ENCODE measurements around the gene SLC5A8.
"Not testable (repeated sequence)": the region's sequence is repeated elsewhere in the genome, so short reads cannot be mapped to it uniquely, and the experiment has no call there.

SLC5A8 gene

DNA sequence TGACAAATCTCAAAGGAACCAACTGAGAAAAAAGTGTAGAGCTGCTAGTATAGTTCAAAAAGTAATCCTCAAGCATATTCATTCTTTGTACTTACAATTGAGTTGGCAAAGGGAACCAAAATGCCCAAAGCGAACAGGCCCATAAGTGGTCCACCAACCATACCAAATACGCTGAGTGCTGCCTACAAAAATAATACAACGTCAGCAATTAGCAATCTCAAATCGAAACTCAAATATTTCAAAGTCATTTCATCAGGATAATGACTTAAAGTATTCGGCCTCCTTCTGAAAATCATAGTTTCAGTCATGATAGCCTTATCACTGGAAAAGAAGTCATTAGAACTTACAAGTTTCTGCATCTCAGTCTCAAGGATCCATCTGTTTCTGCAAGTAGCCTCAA lies 42.0 kb downstream of the SLC5A8 start:
- DNase-seq (ENCODE audit: low read depth), result no peak

DNA sequence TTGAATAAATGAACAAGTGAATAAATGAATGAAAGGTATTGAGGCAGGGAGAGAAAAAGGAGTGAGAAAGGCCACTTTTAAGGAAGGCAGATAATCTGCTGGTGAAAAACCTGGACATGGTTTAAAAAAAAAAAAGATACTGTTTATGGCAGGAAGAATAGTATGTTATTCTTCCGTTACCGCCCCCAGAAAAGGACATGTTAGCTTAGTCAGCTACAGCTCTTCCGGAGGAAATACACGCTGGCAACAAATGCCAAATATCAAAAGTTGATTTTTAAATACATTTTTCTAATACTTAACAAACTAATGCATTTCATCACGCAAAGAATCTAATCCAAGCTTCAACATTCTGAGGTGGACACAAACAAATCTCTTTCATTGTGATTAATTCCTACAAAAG lies 43.2 kb downstream of the SLC5A8 start:
- DNase-seq (ENCODE audit: low read depth), result no peak

DNA sequence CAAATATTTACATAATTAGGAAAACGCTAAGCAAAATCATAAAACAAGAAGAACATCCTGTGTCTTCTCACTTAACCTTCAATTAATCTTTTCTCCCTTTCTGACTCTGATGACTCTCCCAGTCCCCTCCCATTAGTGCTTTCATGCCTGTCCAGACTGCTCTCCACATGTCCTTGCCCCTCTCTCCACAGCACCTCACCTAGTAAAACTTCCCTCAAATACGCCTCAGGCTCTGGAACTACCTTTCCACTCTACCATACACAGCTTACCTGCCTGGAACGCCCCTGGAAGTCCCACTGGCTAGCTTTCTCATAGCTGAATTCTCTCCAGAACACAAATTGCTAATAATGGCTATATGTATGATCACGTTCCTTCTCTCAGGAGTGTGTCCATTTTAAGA lies 44.7 kb downstream of the SLC5A8 start:
- no peak for DNase-seq (ENCODE audit: low read depth)

DNA sequence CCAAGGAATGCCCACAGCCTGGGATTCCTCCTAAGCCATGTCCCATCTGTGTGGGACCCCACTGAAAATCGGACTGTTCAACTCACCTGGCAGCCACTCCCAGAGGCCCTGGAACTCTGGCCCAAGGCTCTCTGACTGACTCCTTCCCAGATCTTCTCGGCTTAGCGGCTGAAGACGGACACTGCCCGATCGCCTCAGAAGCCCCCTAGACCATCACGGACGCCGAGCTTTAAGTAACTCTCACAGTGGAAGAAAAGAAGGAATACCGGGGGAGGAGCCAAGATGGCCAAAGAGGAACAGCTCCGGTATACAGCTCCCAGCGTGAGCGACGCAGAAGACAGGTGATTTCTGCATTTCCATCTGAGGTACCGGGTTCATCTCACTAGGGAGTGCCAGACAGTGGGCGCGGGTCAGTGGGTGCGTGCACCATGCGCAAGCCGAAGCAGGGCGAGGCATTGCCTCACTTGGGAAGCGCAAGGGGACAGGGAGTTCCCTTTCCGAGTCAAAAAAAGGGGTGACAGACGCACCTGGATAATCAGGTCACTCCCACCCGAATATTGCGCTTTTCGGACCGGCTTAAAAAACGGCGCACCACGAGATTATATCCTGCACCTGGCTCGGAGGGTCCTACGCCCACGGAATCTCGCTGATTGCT lies 64.1 kb downstream of the SLC5A8 start:
- not testable (repeated sequence) for DNase-seq (ENCODE audit: low read depth)

DNA sequence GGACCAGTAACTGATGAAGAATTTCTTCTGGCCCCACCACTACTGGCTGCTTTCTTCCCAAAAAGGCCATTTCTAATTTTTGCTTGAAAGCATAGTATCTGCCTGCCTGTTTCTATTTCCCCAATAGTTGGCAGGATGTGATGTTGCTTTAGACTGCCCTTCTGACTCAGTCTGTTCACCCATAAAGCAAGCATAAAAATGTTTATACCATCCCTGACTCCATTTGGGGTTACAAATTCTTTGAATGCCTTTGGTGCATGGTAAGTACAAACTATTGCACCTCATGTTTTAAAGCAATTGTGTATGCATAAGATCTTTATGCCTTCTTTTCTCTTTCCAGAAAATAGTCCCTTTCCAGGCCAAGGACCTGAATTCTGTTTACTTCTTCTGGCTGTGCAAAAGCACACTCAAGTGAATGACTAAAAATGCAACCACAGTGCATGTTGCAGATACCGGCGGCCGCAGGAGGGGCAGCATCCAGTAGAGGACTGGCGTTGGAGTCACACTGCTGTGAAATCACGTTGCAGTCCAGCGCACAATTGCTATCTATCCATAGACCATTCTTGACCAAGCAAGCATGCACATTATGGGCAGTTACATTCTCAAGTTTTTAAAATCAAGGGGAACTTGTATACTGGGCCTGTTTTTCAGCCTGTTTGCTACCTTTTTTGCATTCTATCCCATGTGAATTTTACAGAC lies 82.4 kb downstream of the SLC5A8 start:
- no peak for DNase-seq (ENCODE audit: low read depth)

DNA sequence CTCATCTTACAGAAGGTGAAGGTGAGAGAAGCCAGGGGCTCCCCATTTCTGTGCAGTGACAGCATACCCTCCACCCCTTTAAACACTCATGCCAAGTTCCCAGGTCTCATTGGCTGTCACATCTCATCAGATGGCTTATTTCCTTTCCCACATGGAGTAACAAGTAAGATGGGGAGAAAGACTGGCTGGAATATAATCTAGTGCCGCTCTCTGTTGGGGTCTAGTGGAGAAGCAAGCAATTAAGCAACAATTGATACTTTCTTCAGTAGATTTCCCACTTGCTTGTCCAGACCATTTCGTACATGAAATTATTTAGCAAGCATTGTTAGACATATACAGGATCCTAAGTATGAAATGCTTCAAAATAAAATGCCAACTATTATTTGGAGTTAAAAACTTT lies 92.2 kb downstream of the SLC5A8 start:
- DNase-seq (ENCODE audit: low read depth), result no peak

DNA sequence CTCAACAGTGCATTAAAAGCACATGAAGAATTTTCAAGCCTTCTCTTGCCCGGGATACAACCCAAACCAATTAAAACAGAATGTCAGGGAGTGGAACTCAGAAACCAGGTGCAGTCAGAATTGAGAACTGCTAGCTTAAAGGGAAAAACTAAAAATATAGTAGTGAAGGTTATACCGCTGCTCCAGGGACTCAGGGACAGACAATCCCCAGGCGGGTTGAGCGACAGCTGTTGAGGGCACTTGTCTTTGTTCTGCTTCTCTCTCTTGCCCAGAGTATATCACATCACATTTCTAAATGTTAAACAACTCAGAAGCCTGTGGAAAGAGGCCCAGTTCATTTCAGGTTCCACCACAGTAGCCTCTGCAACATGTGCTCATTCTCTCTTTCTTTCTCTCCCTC lies 93.1 kb downstream of the SLC5A8 start:
- DNase-seq (ENCODE audit: low read depth), result no peak

DNA sequence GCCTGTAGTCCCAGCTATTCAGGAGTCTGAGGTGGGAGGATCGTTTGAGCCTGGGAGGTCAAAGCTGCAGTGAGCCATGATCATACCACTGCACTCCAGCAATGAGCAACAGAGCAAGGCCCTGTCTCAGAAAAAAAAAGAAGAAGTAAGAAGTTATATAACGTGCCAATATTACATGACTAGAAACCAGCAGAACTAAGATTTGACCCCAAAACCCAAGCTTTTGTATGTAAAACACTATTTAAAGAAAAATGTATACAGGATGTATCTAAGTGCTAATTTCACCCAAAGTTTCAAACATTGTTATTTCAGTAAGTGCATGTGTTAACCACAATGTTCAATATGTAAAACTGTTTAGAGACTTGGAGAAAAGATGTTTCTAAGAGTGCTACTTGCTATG lies 94.7 kb downstream of the SLC5A8 start:
- DNase-seq (ENCODE audit: low read depth), result no peak

DNA sequence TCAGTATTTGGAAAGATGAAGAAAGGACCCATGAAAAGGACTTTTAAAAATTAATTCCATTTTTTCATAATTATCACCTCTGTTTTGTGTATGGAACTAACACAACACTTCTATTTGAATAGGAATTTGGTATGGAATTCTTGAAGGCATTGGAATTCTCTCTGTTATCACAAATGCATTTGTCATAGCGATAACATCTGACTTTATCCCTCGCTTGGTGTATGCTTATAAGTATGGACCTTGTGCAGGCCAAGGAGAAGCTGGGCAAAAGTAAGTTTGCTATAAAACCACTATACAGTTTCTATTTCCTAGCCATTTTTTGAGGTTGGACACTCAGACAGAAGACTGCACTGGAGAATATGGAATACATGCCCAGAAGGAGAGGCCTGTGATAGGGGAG lies 98.6 kb downstream of the SLC5A8 start:
- no peak for DNase-seq (ENCODE audit: low read depth)

DNA sequence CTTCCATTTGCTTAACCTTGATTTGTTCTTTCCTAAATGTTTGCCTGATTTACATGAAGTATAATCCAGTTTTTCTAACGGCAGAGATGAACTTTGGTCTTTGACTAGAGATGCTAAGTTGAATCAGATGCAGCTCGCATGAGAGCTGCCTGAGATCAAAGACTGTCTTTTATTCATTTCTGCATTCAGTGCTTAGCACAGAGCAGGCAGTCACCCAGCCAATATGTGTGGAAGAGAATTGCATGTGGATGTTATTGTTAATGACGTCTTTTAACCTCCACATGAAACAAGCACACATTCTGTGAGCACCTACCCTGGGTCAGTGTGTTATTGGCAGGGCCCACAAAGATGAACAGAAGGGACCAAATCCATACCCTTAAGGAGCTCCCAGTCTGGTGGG lies 99.2 kb downstream of the SLC5A8 start:
- no peak for DNase-seq (ENCODE audit: low read depth)

DNA sequence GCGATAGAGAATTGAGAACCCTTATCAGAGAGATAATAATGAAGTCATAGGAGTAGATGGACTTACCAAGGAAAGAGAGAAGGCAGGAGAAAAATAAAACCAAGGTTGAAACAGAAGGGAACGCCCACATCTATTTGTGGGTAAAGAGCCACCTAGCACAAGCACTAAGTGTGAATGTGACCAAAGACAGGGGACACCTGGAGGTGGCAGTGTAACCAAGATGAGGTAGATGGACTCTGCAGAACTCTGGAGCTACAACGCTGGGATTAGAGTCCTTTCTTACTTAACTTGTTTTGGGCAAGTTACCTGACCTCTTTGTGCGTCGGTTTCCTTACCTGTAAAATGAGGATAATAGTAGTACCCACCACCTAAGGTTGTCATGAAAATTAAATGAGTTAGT lies 101.9 kb downstream of the SLC5A8 start:
- no peak for DNase-seq (ENCODE audit: low read depth)

DNA sequence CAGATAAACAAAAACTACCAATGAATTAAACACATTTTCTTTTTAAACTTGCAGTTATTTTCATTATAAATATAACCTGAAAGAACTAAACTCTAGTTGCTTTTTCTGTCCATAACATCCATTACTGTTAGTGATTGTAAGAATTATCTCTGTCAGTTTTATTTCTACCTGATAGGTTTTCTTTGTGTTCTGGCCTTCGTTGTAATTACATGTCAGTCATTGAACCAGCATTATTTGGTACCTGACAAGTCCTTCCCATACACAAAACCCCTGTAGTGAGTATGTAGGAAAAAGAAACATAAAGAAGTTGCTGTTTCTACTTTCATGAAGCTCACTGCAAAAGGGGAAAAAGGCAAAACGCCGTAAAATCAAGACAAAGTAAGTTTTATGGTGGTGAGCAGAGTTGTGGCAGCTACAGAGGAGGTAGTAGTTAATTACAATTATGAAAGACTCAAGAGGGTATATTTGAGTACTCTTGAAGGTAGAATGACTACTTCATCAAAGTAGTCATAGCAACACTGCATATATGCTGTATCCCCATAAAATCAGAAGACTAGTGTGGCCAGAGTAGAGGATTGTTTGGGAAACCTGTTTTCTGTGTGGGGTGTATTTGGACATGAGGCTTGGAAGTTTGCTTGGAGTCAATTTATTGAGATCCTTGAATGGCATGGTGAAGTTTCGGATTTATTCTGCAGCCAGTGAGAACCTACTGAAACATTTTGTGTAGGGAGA lies 102.8 kb downstream of the SLC5A8 start:
- no peak for DNase-seq (ENCODE audit: low read depth)

All from activated T-helper 9 cell treated with anti-CD3 and anti-CD28 coated beads, Interleukin-2, amount 50 U/mL, for 16 hours (primary cell).